IMR-90 (cell line): Measurements from ENCODE around the gene SNED1. TPM values are rescaled to one million over a fixed set of nuclear protein-coding genes. Genes with fewer than 3 reads are reported as not detected.

ENCODE experiments used
- ATAC-seq: fragments of 200-7000 bp; cut with Tn5 transposase; 2 replicates; pipeline ENCODE4 v1.9.1; 2020; ENCODE audit warnings: low read depth, mild to moderate bottlenecking, moderate library complexity
- BruUV-seq: library from RNA; stranded (reverse); fragments of 400-500 nt; replicated peaks from 2 replicates; lab custom pipeline; 2021; lab: Mats Ljungman, UMichigan
- CTCF ChIA-PET: fragments of 300-600 bp; formaldehyde crosslinking; extraction: SDS; loops from one replicate; lab custom pipeline; 2021; ENCODE audit warnings: antibody characterized with exemption; lab: Yijun Ruan, JAX
- POLR2A ChIA-PET: fragments of 300-600 bp; sonication (Branson Sonifier 250); formaldehyde crosslinking; loops from one replicate; lab custom pipeline; 2022; ENCODE audit warnings: antibody characterized with exemption; ENCODE audit not compliant: unreplicated experiment; lab: Charles Lee
- DNase-seq: peaks from one replicate; pipeline ENCODE4 v3.0.0; 2013
- H2AFZ ChIP-seq: replicated peaks from 2 replicates; pipeline ENCODE3; 2013; ENCODE audit warnings: low read length, mild to moderate bottlenecking; ENCODE audit not compliant: poor library complexity
- H2AK5ac ChIP-seq: 2 replicates; pipeline ENCODE4 v1.6.1; 2013; ENCODE audit warnings: low read depth, low read length, inconsistent platforms
- H2AK9ac ChIP-seq: replicated peaks from 2 replicates; pipeline ENCODE3; 2013; ENCODE audit warnings: mild to moderate bottlenecking, low read depth, low read length, moderate library complexity; ENCODE audit not compliant: poor library complexity
- H2BK120ac ChIP-seq: 2 replicates; pipeline ENCODE4 v1.6.1; 2013; ENCODE audit warnings: low read depth, low read length, inconsistent platforms
- H2BK15ac ChIP-seq: 3 replicates; pipeline ENCODE4 v1.6.1; 2013; ENCODE audit warnings: low read depth, low read length, inconsistent platforms
- H2BK20ac ChIP-seq: 2 replicates; pipeline ENCODE4 v1.6.1; 2013; ENCODE audit warnings: low read depth, mild to moderate bottlenecking, inconsistent platforms, low read length, moderate library complexity
- H2BK5ac ChIP-seq: 2 replicates; pipeline ENCODE4 v1.6.1; 2013; ENCODE audit warnings: mild to moderate bottlenecking, low read depth, low read length, inconsistent platforms; ENCODE audit not compliant: poor library complexity, severe bottlenecking
- H3K14ac ChIP-seq: replicated peaks from 2 replicates; pipeline ENCODE4 v1.6.1; 2013; ENCODE audit warnings: low read depth, low read length, inconsistent platforms
- H3K18ac ChIP-seq: 2 replicates; pipeline ENCODE4 v1.6.1; 2013; ENCODE audit warnings: low read depth, low read length, control low read depth
- H3K23ac ChIP-seq: 2 replicates; pipeline ENCODE4 v1.6.1; 2013; ENCODE audit warnings: low read depth, low read length, inconsistent platforms
- H3K27ac ChIP-seq: 2 replicates; pipeline ENCODE4 v1.5.1; 2013; ENCODE audit warnings: mild to moderate bottlenecking, control low read depth, low read length; ENCODE audit not compliant: insufficient read depth
- H3K27me3 ChIP-seq: 2 replicates; pipeline ENCODE4 v1.6.1; 2013; ENCODE audit warnings: low read length; ENCODE audit not compliant: control insufficient read depth, insufficient read depth
- H3K36me3 ChIP-seq: 2 replicates; pipeline ENCODE4 v1.6.1; 2013; ENCODE audit warnings: low read length, mixed read lengths; ENCODE audit not compliant: control insufficient read depth, insufficient read depth
- H3K4ac ChIP-seq: 2 replicates; pipeline ENCODE4 v1.6.1; 2013; ENCODE audit warnings: low read depth, low read length, inconsistent platforms
- H3K4me1 ChIP-seq: 2 replicates; pipeline ENCODE4 v1.6.1; 2013; ENCODE audit warnings: low read length, mixed read lengths; ENCODE audit not compliant: control insufficient read depth, insufficient read depth
- H3K4me2 ChIP-seq: 2 replicates; pipeline ENCODE4 v1.6.1; 2013; ENCODE audit warnings: low read depth, mild to moderate bottlenecking, control low read depth, low read length, moderate library complexity
- H3K4me3 ChIP-seq: 2 replicates; pipeline ENCODE4 v1.5.1; 2013; ENCODE audit warnings: low read depth, mild to moderate bottlenecking, control low read depth, low read length, moderate library complexity; ENCODE audit not compliant: insufficient read depth
- H3K56ac ChIP-seq: 2 replicates; pipeline ENCODE4 v1.6.1; 2013; ENCODE audit warnings: low read length, inconsistent platforms; ENCODE audit not compliant: insufficient read depth; ENCODE audit errors: extremely low read depth
- H3K79me1 ChIP-seq, 2 experiments: 2 replicates each; pipeline ENCODE4 v1.6.1; 2013; ENCODE audit warnings: low read length in 2 of 2, inconsistent platforms in 1 of 2, low read depth in 1 of 2
- H3K9ac ChIP-seq: 2 replicates; pipeline ENCODE4 v1.6.1; 2013; ENCODE audit warnings: low read depth, low read length, control low read depth
- H3K9me1 ChIP-seq: 2 replicates; pipeline ENCODE4 v1.6.1; 2013; ENCODE audit warnings: low read length, inconsistent platforms; ENCODE audit not compliant: insufficient read depth
- H3K9me3 ChIP-seq: 2 replicates; pipeline ENCODE4 v1.6.1; 2013; ENCODE audit warnings: low read length; ENCODE audit not compliant: control insufficient read depth, insufficient read depth
- H4K20me1 ChIP-seq: 2 replicates; pipeline ENCODE4 v1.6.1; 2013; ENCODE audit warnings: low read length, inconsistent platforms; ENCODE audit not compliant: insufficient read depth
- H4K5ac ChIP-seq: 2 replicates; pipeline ENCODE4 v1.6.1; 2013; ENCODE audit warnings: mild to moderate bottlenecking, low read depth, low read length, control low read depth
- H4K8ac ChIP-seq, 2 experiments: 2 replicates each; pipeline ENCODE4 v1.6.1; 2013; ENCODE audit warnings: low read depth in 2 of 2, low read length in 2 of 2, control low read depth in 1 of 2, inconsistent platforms in 1 of 2
- H4K91ac ChIP-seq: 2 replicates; pipeline ENCODE4 v1.6.1; 2013; ENCODE audit warnings: low read depth, low read length, inconsistent platforms; ENCODE audit not compliant: insufficient read depth
- BHLHE40 ChIP-seq: fragments of 150-350 bp; IDR thresholded peaks from 2 replicates; pipeline ENCODE4 v1.6.1; 2016; ENCODE audit warnings: mild to moderate bottlenecking, low read depth, low read length
- CEBPB ChIP-seq: IDR thresholded peaks from 2 replicates; pipeline ENCODE4 v1.6.1; 2012; ENCODE audit warnings: low read depth, low read length, improper control_type of control experiment
- CHD1 ChIP-seq: IDR thresholded peaks from 2 replicates; pipeline ENCODE4 v1.6.1; 2012; ENCODE audit warnings: low read depth, low read length, improper control_type of control experiment
- CTCF ChIP-seq: conservative IDR thresholded peaks from 2 replicates; pipeline ENCODE4 v1.5.1; 2012; ENCODE audit warnings: mild to moderate bottlenecking, low read depth, low read length, improper control_type of control experiment
- FOS ChIP-seq: fragments of 150-350 bp; IDR thresholded peaks from 2 replicates; pipeline ENCODE4 v1.6.1; 2016; ENCODE audit warnings: low read depth, low read length
- MAFK ChIP-seq: IDR thresholded peaks from 2 replicates; pipeline ENCODE4 v1.6.1; 2012; ENCODE audit warnings: low read depth, low read length, improper control_type of control experiment
- MAZ ChIP-seq: IDR thresholded peaks from 2 replicates; pipeline ENCODE4 v1.6.1; 2012; ENCODE audit warnings: low read depth, mild to moderate bottlenecking, low read length, improper control_type of control experiment, moderate library complexity, borderline replicate concordance
- NFE2L2 ChIP-seq: fragments of 150-350 bp; IDR thresholded peaks from 2 replicates; pipeline ENCODE4 v1.6.1; 2016; ENCODE audit warnings: low read depth, mild to moderate bottlenecking, low read length
- POLR2A ChIP-seq: IDR thresholded peaks from 2 replicates; pipeline ENCODE4 v1.6.1; 2012; ENCODE audit warnings: mild to moderate bottlenecking, low read depth, low read length
- RFX5 ChIP-seq: IDR thresholded peaks from 2 replicates; pipeline ENCODE4 v1.8.0; 2012; ENCODE audit warnings: low read depth, mild to moderate bottlenecking, low read length, moderate library complexity
- USF2 ChIP-seq: fragments of 150-350 bp; IDR thresholded peaks from 2 replicates; pipeline ENCODE4 v1.6.1; 2017; ENCODE audit warnings: mild to moderate bottlenecking, antibody characterized with exemption, low read length, low read depth
- WGBS, 2 experiments: methylation state at CpG; one replicate each; pipeline versions ENCODE4 v1.1.5 to v1.1.7; 2013; ENCODE audit warnings: missing lambda C conversion rate in 2 of 2; ENCODE audit not compliant: insufficient read length in 1 of 2; ENCODE audit errors: extremely low coverage in 2 of 2; 5-methylcytosine and 5-hydroxymethylcytosine counted together
- dilution Hi-C: fragments of 300-500 bp; cut with HindIII; formaldehyde crosslinking; loops from one replicate; pipeline ENCODE4 v1.14.3; 2018; ENCODE audit warnings: low sequenced_read_pairs; ENCODE audit not compliant: unreplicated experiment
- in situ Hi-C: fragments of 300-500 bp; cut with MboI; formaldehyde crosslinking; loops from 3 replicates; pipeline ENCODE4 v1.14.3; 2019; ENCODE audit warnings: low sequenced_read_pairs, inconsistent platforms, mixed read lengths
- intact Hi-C: fragments of 100-400 bp; cut with micrococcal nuclease; formaldehyde crosslinking; loops from 2 replicates; pipeline ENCODE4 v1.10.0; 2022
- polyA plus RNA-seq, 3 experiments: library from polyadenylated mRNA; depleted of rRNA; stranded (reverse); fragments of >200 nt; gene quantifications; 2 replicates each; pipeline ENCODE4 v1.2.3, GENCODE V29; 2012; ENCODE audit warnings: low replicate concordance in 1 of 3
- total RNA-seq: library from RNA; depleted of rRNA; stranded (reverse); fragments of >200 nt; gene quantifications from 2 replicates; pipeline ENCODE4 v1.2.3, GENCODE V29; 2012

Gene SNED1
- total and polyA plus RNA-seq, 2 of the 4 experiments (the other 2 are of a cell fraction) = 1.1 to 3.4 TPM

GRCh38 chr2:240970816-240971215, 27.6 kb upstream of the SNED1 start:
- Histone ChIP-seq H4K20me1 (no peaks in the 10 kb centered on the region), H3K23ac (no peak overlapping the region), H4K91ac (no peak overlapping the region), H2BK15ac (no peak overlapping the region), H3K9me3 (peaks cover 7% of the 10 kb centered on the region), H3K79me1 (no peaks in the 10 kb centered on the region), H4K8ac (no peak overlapping the region), H2BK20ac (no peak overlapping the region), H3K9me1 (no peaks in the 10 kb centered on the region), H2AFZ (no peak overlapping the region), H3K27me3 (peaks cover 19% of the 10 kb centered on the region), H2AK9ac (no peak overlapping the region), H3K14ac (no peak overlapping the region), H3K27ac (no peak overlapping the region), H3K4ac (no peak overlapping the region), H3K4me3 (no peak overlapping the region), H2BK5ac (no peak overlapping the region), H3K56ac (no peak overlapping the region), H3K9ac (no peak overlapping the region), H2BK120ac (no peak overlapping the region), H2AK5ac (no peak overlapping the region), H3K4me2 (no peak overlapping the region), H4K5ac (no peak overlapping the region), H3K18ac (no peak overlapping the region), H3K4me1 (peaks cover 2% of the 10 kb centered on the region; the same call in 1 of the 2 replicates), H3K36me3 (no peaks in the 10 kb centered on the region)
- intact Hi-C loops = no loop called here
- in situ Hi-C loops = no loop called here
- CTCF ChIA-PET = no interaction called here
- BruUV-seq = no TSS peak
- POLR2A ChIA-PET = no interaction called here
- 70% methylated on average over 5 of the region's 15 CpGs; no CpG with 5 or more reads in 1 of the 2 experiments for WGBS, 2 experiments
- dilution Hi-C loops = no loop called here
- TF ChIP-seq BHLHE40 (no peak), CTCF (no peak), FOS (no peak), CHD1 (no peak), POLR2A (no peak), CEBPB (no peak), USF2 (no peak), MAZ (no peak), NFE2L2 (no peak), MAFK (no peak), RFX5 (no peak)
- ATAC-seq = no peak
- DNase-seq = no peak
